ENCODE measurements around the gene DUSP12.

DNA sequence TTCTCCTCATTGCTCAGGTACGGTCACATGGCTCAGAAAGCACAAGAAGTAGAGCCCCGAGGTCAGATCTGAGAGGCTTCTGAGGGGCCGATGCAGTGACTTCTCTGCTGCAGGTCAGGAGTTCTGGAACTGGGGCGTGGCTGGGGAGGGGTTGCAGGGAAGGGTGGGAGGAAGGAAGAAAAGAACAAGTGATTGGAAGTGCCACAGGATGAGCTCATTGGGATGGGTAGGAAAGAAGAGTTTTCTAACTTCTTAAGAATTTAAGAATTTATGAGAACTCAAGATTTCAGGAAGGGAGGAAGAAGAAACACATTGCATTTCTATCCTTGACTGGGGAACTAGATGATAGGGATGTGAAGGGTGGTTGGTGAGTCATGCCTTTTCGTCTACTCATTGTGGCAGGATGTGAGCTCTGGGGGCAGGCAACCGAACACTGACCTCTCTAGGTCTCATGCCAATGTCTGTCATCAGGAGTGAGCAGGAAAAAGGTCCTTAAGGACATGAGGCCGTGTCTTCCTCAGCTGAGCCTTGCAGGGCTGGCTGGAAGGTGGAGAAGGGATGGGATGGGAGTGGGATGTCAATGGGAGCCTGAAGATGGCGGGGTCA, 27.7 kb upstream of the DUSP12 start:
- TF ChIP-seq, protein P1, sequence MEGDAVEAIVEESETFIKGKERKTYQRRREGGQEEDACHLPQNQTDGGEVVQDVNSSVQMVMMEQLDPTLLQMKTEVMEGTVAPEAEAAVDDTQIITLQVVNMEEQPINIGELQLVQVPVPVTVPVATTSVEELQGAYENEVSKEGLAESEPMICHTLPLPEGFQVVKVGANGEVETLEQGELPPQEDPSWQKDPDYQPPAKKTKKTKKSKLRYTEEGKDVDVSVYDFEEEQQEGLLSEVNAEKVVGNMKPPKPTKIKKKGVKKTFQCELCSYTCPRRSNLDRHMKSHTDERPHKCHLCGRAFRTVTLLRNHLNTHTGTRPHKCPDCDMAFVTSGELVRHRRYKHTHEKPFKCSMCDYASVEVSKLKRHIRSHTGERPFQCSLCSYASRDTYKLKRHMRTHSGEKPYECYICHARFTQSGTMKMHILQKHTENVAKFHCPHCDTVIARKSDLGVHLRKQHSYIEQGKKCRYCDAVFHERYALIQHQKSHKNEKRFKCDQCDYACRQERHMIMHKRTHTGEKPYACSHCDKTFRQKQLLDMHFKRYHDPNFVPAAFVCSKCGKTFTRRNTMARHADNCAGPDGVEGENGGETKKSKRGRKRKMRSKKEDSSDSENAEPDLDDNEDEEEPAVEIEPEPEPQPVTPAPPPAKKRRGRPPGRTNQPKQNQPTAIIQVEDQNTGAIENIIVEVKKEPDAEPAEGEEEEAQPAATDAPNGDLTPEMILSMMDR (IDR thresholded peaks at IDR 0.05; ENCODE audit: low read depth, low read length): no peak
- TF ChIP-seq EZH2phosphoT487 (IDR thresholded peaks at IDR 0.05; ENCODE audit: low read depth): no peak
